SK-N-SH (cell line): ENCODE results near the gene SDHAF4. TPM values are rescaled to one million over a fixed set of nuclear protein-coding genes. Genes with fewer than 3 reads are reported as not detected.
"Not testable (repeated sequence)": the region's sequence is repeated elsewhere in the genome, so short reads cannot be mapped to it uniquely, and the experiment has no call there.

ENCODE experiments used
- CTCF ChIA-PET: fragments of 300-600, 350-600 bp; formaldehyde crosslinking; extraction: SDS; loops from one replicate; lab custom pipeline; 2021; lab: Yijun Ruan, JAX
- POLR2A ChIA-PET: fragments of 350-600 bp; sonication (Branson Sonifier 250); formaldehyde crosslinking; extraction: SDS; loops from one replicate; lab custom pipeline; 2020; ENCODE audit warnings: antibody characterized with exemption, inconsistent platforms; lab: Yijun Ruan, JAX
- DNase-seq: peaks from one replicate; pipeline ENCODE4 v3.0.0; 2012
- H2AFZ ChIP-seq: fragments of 200-600 bp; sonication (generic); 2 replicates; pipeline ENCODE4 v1.8.1; 2016; ENCODE audit warnings: antibody characterized with exemption, mild to moderate bottlenecking, low read depth
- H3F3A ChIP-seq: fragments of 200-600 bp; sonication (generic); replicated peaks from 2 replicates; pipeline ENCODE3; 2016; ENCODE audit warnings: antibody characterized with exemption, mild to moderate bottlenecking; ENCODE audit not compliant: insufficient read depth
- H3K27ac ChIP-seq, 2 experiments: fragments of 200-500 bp in 1 of 2; fragments of 200-600 bp in 1 of 2; sonication (Bioruptor generic) in 1 of 2; sonication (generic), shearing (Covaris generic) in 1 of 2; 2 replicates each; pipeline versions ENCODE4 v1.5.1 to v1.6.1; 2014 to 2016; ENCODE audit warnings: low read depth in 2 of 2, inconsistent platforms in 1 of 2, low read length in 1 of 2, mild to moderate bottlenecking in 1 of 2, mixed read lengths in 1 of 2
- H3K27me3 ChIP-seq: fragments of 200-600 bp; sonication (generic), shearing (Covaris generic); 2 replicates; pipeline ENCODE4 v1.6.1; 2016; ENCODE audit warnings: mixed run types; ENCODE audit not compliant: insufficient read depth
- H3K36me3 ChIP-seq, 2 experiments: fragments of 200-500 bp in 1 of 2; fragments of 200-600 bp in 1 of 2; sonication (Bioruptor generic) in 1 of 2; sonication (generic) in 1 of 2; replicated peaks in 1 of 2; 2 replicates each; pipeline versions ENCODE3 to v1.5.1; 2014 to 2016; ENCODE audit warnings: low read length in 1 of 2, mild to moderate bottlenecking in 1 of 2; ENCODE audit not compliant: insufficient read depth in 2 of 2, control insufficient read depth in 1 of 2
- H3K4me1 ChIP-seq, 2 experiments: fragments of 200-500 bp in 1 of 2; fragments of 200-600 bp in 1 of 2; sonication (Bioruptor generic) in 1 of 2; sonication (generic), shearing (Covaris generic) in 1 of 2; 2 replicates each; pipeline versions ENCODE4 v1.5.1 to v1.6.1; 2014 to 2016; ENCODE audit warnings: low read depth in 1 of 2, low read length in 1 of 2, mixed run types in 1 of 2; ENCODE audit not compliant: insufficient read depth in 2 of 2, control insufficient read depth in 1 of 2
- H3K4me2 ChIP-seq: fragments of 200-600 bp; sonication (generic), shearing (Covaris generic); 2 replicates; pipeline ENCODE4 v1.6.1; 2017; ENCODE audit warnings: mixed run types
- H3K4me3 ChIP-seq, 2 experiments: fragments of 200-500 bp in 1 of 2; fragments of 200-600 bp in 1 of 2; sonication (Bioruptor generic) in 1 of 2; sonication (generic), shearing (Covaris generic) in 1 of 2; 2 replicates each; pipeline versions ENCODE4 v1.5.1 to v1.8.1; 2014 to 2016; ENCODE audit warnings: low read depth in 2 of 2, inconsistent platforms in 1 of 2, low read length in 1 of 2, mild to moderate bottlenecking in 1 of 2, mixed read lengths in 1 of 2, moderate library complexity in 1 of 2
- H3K79me2 ChIP-seq: fragments of 200-600 bp; sonication (generic); 2 replicates; pipeline ENCODE4 v1.8.1; 2017; ENCODE audit warnings: mild to moderate bottlenecking; ENCODE audit not compliant: insufficient read depth
- H3K9ac ChIP-seq: fragments of 200-600 bp; sonication (generic); 2 replicates; pipeline ENCODE4 v1.6.1; 2017; ENCODE audit warnings: mixed run types
- H3K9me2 ChIP-seq: fragments of 200-600 bp; sonication (generic); 2 replicates; pipeline ENCODE4 v1.6.1; 2017; ENCODE audit warnings: mixed run types
- H3K9me3 ChIP-seq: fragments of 200-600 bp; sonication (generic); 2 replicates; pipeline ENCODE4 v1.6.1; 2017; ENCODE audit warnings: mixed run types, mild to moderate bottlenecking, moderate library complexity
- H4K20me1 ChIP-seq: fragments of 200-600 bp; sonication (generic); 2 replicates; pipeline ENCODE4 v1.6.1; 2017; ENCODE audit warnings: mild to moderate bottlenecking, mixed run types; ENCODE audit not compliant: insufficient read depth
- FOXJ3 ChIP-seq: sonication (generic); formaldehyde crosslinking; IDR thresholded peaks from 2 replicates; pipeline ENCODE4 v1.5.1; 2020; ENCODE audit warnings: mild to moderate bottlenecking, missing genetic modification reagents
- MXI1 ChIP-seq: IDR thresholded peaks from 2 replicates; pipeline ENCODE4 v1.6.1; 2012; ENCODE audit warnings: mild to moderate bottlenecking, low read depth, low read length, improper control_type of control experiment
- NFIC ChIP-seq: IDR thresholded peaks from 2 replicates; pipeline ENCODE4 v1.4.0; 2012; ENCODE audit warnings: borderline replicate concordance
- NRF1 ChIP-seq: IDR thresholded peaks from 2 replicates; pipeline ENCODE4 v1.6.1; 2012; ENCODE audit warnings: low read depth, mild to moderate bottlenecking, low read length
- SMC3 ChIP-seq: IDR thresholded peaks from 2 replicates; pipeline ENCODE4 v1.6.1; 2012; ENCODE audit warnings: low read depth, low read length, improper control_type of control experiment
- TCF12 ChIP-seq: IDR thresholded peaks from 2 replicates; pipeline ENCODE4 v1.4.0; 2012
- WGBS: methylation state at CpG from one replicate; pipeline ENCODE4 v1.1.6; 2017; ENCODE audit warnings: low lambda C conversion rate; 5-methylcytosine and 5-hydroxymethylcytosine counted together
- polyA plus RNA-seq, 3 experiments: library from polyadenylated mRNA; depleted of rRNA; stranded (reverse); fragments of >200 nt; gene quantifications; 2 replicates each; pipeline ENCODE4 v1.2.3, GENCODE V29; 2012
- TF ChIP-seq, protein P1 (sequence below): IDR thresholded peaks from 2 replicates; pipeline ENCODE4 v1.6.1; 2012; ENCODE audit warnings: mild to moderate bottlenecking, low read depth, low read length, moderate library complexity

SDHAF4 gene
- polyA plus RNA-seq, 1 of the 3 experiments (the other 2 are of a cell fraction), result 8.6 TPM

DNA sequence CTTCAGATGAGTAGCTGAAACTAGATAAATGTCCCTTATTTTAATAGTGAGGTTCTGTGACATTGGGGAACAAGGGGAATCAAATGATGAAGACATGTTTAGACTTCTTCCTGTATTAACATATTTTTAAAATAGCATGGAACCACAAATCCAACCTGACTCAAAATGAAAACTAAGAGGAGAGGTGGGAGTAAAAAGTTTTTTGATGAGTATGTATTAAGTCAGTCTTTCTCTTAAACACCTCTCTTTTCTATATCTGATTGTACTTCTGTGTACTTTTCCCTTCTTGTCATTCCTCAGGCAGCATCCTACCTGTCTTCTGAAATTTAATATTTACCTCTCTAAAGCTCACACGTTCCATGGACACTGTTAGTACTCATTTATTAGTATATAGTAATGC, 8.7 kb upstream of the SDHAF4 start (continued):
- TF ChIP-seq, protein P1, sequence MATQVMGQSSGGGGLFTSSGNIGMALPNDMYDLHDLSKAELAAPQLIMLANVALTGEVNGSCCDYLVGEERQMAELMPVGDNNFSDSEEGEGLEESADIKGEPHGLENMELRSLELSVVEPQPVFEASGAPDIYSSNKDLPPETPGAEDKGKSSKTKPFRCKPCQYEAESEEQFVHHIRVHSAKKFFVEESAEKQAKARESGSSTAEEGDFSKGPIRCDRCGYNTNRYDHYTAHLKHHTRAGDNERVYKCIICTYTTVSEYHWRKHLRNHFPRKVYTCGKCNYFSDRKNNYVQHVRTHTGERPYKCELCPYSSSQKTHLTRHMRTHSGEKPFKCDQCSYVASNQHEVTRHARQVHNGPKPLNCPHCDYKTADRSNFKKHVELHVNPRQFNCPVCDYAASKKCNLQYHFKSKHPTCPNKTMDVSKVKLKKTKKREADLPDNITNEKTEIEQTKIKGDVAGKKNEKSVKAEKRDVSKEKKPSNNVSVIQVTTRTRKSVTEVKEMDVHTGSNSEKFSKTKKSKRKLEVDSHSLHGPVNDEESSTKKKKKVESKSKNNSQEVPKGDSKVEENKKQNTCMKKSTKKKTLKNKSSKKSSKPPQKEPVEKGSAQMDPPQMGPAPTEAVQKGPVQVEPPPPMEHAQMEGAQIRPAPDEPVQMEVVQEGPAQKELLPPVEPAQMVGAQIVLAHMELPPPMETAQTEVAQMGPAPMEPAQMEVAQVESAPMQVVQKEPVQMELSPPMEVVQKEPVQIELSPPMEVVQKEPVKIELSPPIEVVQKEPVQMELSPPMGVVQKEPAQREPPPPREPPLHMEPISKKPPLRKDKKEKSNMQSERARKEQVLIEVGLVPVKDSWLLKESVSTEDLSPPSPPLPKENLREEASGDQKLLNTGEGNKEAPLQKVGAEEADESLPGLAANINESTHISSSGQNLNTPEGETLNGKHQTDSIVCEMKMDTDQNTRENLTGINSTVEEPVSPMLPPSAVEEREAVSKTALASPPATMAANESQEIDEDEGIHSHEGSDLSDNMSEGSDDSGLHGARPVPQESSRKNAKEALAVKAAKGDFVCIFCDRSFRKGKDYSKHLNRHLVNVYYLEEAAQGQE, result no peak
- no peak for TF ChIP-seq NRF1
- no peak for TF ChIP-seq TCF12

DNA sequence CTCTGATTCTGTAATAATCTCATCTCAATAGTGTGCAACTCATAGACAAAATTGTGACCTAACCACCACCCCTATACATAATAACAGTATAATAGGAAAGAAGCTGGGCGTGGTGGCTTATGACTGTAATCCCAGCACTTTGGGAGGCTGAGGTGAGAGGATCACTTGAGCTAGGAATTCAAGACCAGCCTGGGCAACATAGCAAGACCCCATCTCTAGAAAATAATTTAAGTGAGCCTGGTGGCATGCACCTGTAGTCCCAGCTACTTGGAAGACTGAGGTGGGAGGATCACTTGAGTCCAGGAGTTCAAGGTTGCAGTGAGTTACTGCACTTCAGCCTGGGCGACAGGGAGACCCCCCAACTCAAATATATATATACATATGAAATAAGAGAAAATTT, 4.3 kb upstream of the SDHAF4 start:
- H3K79me2 ChIP-seq, H3K9me3 ChIP-seq, H3K4me3 ChIP-seq, DNase-seq, H4K20me1 ChIP-seq, H3K4me1 ChIP-seq, H2AFZ ChIP-seq, H3K9me2 ChIP-seq, H3K36me3 ChIP-seq, POLR2A ChIA-PET, H3K27ac ChIP-seq, H3K9ac ChIP-seq, CTCF ChIA-PET, H3F3A ChIP-seq, H3K27me3 ChIP-seq, H3K4me2 ChIP-seq: not testable (repeated sequence)
- 58% methylated on average over 2 of the region's 2 CpGs for WGBS

DNA sequence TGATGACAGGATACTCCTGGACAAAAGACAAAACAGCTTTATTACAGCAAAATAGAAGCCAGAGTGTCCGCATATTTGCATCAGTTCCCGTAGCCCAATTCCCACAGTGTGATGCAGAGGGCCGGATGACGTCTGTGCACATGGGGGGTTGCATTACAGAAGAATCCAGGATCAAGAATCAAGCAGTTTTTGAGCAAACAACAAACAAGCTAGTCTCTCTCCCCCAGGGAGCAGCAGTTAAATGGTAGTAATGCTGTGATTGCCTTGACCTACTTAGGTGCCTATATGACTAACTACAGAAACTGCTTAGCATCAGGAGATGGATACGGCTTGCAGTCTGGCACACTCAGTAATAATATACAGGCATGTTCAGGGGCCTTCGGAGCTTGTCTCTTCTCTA, 3.2 kb upstream of the SDHAF4 start:
- CTCF ChIA-PET, result interaction anchor here (1.4 kb wide), 1 partner anchor 123 kb away, joined by 3 read pairs; no protein-coding TSS in a partner anchor
- peaks cover 0 to 5% of the 10 kb centered on the region in 2 experiments; a peak in 1 of 4 replicates for H3K4me1 ChIP-seq

More for the DNA sequence above, 3.2 kb upstream of the SDHAF4 start:
- H4K20me1 ChIP-seq, result no peaks in the 10 kb centered on the region
- POLR2A ChIA-PET, result no interaction called here
- no peak for DNase-seq
- WGBS, result 95% methylated on average over 6 of the region's 6 CpGs
- TF ChIP-seq, protein P1, result no peak
- TF ChIP-seq NFIC, result no peak
- no peak for TF ChIP-seq FOXJ3 (CRISPR knock-in tag)
- TF ChIP-seq SMC3, result no peak
- no peak for TF ChIP-seq MXI1
- H3K36me3 ChIP-seq, result peaks cover 2 to 12% of the 10 kb centered on the region in 2 experiments
- H3K27me3 ChIP-seq, result no peaks in the 10 kb centered on the region
- no peak overlapping the region for H2AFZ ChIP-seq
- no peaks in the 10 kb centered on the region for H3K9me2 ChIP-seq
- H3K4me2 ChIP-seq, result no peak overlapping the region
- peaks cover 15% of the 10 kb centered on the region for H3K79me2 ChIP-seq
- H3K4me3 ChIP-seq, result no peak overlapping the region
- no peaks in the 10 kb centered on the region for H3F3A ChIP-seq
- no peaks in the 10 kb centered on the region for H3K9me3 ChIP-seq
- H3K27ac ChIP-seq, result no peak overlapping the region
- H3K9ac ChIP-seq, result no peak overlapping the region
